ENCODE results near the gene ARFRP1.
A peak's percentile ranks its signal among the peaks of the same experiment; 100 is the strongest.

- TF ChIP-seq EZH2 (IDR thresholded peaks at IDR 0.05; ENCODE audit: borderline replicate concordance, low read length) (no peak), CTCF (conservative IDR thresholded peaks at IDR 0.05 in 1 of 2, IDR thresholded peaks at IDR 0.05 in 1 of 2; ENCODE audit: extremely low read depth in 1 of 2, insufficient read depth in 1 of 2, low read depth in 1 of 2, low read length in 2 of 2) (peak in 1 of 2 donors; percentile 30)
These were observed 33.0 kb upstream of the ARFRP1 start for GRCh38 chr20:63740627-63741353.

Data from mammary epithelial cell (primary cell).